HT1080 (cell line): Measurements from ENCODE around the gene TMEM59. TPM values are rescaled to one million over a fixed set of nuclear protein-coding genes. Genes with fewer than 3 reads are reported as not detected.
"Not testable (repeated sequence)": the region's sequence is repeated elsewhere in the genome, so short reads cannot be mapped to it uniquely, and the experiment has no call there.

Source experiments
- DNase-seq: peaks from one replicate; pipeline ENCODE4 v3.0.0-alpha.2; 2015; ENCODE audit warnings: low read depth
- total RNA-seq: library from RNA; depleted of rRNA; stranded (reverse); fragments of >200 nt; shearing (Covaris generic); gene quantifications from 2 replicates; pipeline ENCODE4 v1.2.3, GENCODE V29; 2014

The TMEM59 gene
- total RNA-seq, 1 experiment from 2014 or later, result 262 TPM

DNA sequence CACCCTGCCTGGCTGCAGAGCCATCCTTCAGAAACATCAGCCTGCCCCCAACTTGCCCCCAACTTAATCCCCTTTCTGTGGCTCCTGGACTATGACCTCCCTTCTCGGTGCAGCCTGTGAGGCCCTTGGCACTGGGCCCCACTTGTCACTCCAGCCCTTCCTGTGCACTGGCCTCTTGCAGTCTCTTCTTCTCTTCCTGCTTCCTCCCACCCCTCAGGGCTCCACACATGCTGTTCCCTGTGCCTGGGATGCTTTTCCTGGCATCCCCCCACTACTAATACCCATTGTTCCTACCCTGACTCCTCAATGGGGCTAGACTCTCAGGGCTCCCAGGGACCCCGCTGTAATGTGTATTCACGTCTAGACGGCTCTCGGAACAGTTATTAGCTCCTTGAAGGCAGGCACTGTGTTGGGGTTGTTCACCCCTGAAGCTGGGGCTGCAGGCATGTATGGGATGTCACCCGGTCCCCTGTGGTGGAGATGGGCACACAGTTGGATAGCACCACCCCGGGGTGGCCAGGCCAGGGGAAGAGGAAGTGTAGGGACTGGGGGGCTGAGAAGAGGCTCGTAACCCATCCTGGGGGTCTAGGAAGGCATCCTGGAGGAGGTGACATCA is 39.5 kb downstream of the TMEM59 start:
- no peak for DNase-seq

GRCh38 chr1:54012863-54013262 is 40.1 kb downstream of the TMEM59 start:
- DNase-seq, result no peak

DNA sequence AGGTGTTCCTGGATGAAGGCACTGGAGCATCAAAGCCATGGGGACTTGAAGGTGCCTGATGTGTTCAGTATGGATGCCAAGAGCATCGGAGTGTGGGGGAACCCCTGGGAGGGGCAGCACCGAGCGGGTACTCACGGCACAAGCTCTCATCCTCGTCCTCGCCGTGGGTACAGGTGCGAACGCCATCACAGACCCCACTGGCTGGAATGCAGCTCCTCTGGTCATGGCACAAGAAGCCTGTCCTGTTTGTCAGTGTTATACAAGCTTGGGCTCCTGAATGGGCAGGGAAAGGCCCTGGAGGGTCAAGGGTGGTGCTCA is 41.0 kb downstream of the TMEM59 start:
- DNase-seq, result no peak

DNA sequence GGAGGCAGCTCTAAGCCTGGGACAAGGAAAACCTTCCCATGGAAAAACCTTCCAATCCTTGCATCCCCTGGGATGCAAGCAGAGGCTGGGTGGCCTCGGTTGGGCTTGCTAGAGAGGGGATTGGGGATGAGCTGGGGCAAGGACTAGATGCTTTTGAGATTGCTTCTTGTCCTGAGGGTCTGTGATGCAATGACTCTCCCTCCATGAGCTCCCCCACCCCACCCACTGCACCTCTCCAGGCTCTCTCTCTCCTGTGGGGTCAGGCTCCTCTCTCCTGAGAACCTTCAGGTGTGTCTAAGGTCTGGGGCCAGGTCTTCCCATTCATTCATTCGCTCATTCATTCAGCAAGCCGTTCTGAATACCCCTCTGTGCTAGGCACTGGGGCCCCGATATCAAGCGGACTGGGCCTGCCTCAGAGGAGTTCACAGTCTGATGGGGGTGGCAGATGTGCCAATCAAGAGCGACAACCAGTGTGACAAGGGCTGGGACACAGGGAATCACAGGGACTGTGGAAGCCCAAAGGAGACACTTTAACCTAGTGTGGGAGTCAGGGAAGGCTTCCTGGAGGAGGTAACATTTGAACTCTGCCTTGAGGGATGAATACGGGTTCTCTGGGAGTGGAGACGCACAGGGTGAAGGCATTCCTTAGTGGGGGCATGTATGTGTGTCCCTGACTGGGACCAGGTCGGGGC is 41.5 kb downstream of the TMEM59 start:
- no peak for DNase-seq

- no peak for DNase-seq
Observed at GRCh38 chr1:54010415-54011117, 42.4 kb downstream of the TMEM59 start.

DNA sequence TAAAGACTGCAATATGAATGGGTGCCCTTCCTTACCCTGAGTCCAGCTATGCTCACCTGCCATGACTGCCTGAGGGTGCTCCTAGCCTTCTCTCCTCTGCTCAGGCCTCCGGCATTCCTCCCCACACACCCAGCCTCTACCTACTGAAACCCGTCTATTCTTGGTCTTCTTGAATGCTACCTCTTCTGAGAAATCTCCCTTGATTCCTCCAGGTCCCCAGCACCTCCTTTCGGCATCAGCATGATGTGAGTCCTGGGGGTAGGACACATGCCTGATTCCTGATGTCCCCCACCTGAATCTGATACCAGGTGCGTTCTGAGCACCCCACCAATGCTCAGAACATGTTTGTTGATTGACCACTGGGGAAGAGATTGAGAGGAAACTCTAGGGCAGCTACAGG is 43.6 kb downstream of the TMEM59 start:
- DNase-seq, result no peak

DNA sequence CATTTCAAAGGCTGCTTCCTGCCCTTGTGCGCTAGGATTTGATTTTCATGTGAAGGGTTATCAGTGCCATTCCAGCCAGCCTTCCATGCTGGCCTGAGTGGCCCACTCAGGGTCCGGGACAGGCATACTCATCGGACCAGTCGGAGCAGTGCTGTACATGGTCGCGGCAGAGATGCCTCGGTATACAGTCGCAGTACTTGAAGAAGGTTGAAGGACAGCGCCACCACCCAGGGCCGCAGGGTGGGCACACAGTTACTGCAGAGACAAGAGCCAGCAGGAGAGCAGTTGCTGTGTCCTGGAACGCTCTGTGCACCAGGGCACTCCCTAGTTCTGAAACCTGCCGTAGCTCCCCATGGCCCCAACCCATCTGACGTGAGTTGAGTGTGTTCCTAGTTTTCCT is 44.1 kb downstream of the TMEM59 start:
- no peak for DNase-seq

- DNase-seq, result no peak
Observed at GRCh38 chr1:54007613-54008012, 45.4 kb downstream of the TMEM59 start.

GRCh38 chr1:54006508-54006907 is 46.5 kb downstream of the TMEM59 start:
- no peak for DNase-seq

DNA sequence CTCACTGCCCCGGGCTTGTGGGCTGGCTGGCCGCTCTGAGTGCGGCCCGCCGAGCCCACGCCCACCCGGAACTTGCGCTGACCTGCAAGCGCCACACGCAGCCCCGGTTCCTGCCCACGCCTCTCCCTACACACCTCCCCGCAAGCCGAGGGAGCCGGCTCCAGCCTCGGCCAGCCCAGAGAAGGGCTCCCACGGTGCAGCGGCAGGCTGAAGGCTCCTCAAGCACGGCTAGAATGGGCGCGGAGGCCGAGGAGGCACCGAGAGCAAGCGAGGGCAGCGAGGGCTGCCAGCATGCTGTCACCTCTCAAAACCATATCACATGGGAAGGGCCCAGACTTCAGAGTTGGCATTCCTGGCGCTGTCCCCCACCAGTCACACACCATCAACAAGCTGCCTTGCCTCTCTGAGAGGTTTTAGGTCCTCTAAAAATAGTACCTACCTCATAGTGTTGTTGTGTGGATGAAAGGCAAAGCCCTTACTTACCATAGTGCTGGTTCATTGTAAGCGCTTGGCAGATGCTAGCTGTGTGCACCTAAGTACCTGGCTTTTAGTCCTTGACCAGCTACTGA is 48.4 kb downstream of the TMEM59 start:
- DNase-seq, result no peak

- not testable (repeated sequence) for DNase-seq
Observed at GRCh38 chr1:54003750-54004480, 49.1 kb downstream of the TMEM59 start.

GRCh38 chr1:54003249-54003646 is 49.8 kb downstream of the TMEM59 start:
- DNase-seq, result no peak

DNA sequence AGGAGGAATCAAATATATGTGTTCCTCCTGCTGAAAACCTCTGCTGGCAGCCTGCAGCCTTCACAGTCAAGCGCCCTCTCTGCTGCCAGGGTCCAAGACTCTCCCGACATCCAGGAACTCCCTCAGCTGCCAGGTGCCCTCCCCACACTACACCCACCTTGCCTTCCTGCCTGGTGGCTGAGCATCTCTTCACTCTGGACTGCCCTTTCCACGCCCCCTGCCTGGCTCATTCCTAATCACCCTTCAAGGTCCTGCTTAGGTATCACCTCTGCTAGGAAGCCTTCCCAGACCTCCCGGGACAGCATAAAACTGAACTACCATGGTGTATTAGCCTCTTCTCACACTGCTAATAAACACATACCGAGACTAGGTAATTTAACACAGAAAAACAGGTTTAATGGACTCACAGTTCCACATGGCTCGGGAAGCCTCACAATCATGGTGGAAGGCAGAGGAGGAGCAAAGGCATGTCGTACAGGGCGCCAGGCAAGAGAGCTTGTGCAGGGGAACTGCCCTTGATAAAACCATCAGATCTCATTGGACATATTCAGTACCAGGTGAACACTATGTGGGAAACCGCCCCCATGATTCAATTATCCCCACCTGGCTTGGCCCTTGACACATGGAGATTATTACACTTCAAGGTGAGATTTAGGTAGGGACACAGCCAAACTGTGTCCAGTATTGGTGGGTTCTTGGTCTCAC is 50.3 kb downstream of the TMEM59 start:
- DNase-seq, result no peak

GRCh38 chr1:54001591-54001990 is 51.4 kb downstream of the TMEM59 start:
- DNase-seq, result no peak

- DNase-seq, result no peak
Observed at GRCh38 chr1:53999920-54000319, 53.1 kb downstream of the TMEM59 start.

- DNase-seq, result no peak
Observed at GRCh38 chr1:53998223-53998622, 54.8 kb downstream of the TMEM59 start.

- no peak for DNase-seq
Observed at GRCh38 chr1:53995683-53996082, 57.3 kb downstream of the TMEM59 start.

GRCh38 chr1:53994516-53994915 is 58.5 kb downstream of the TMEM59 start:
- not testable (repeated sequence) for DNase-seq

GRCh38 chr1:53992085-53992874 is 60.7 kb downstream of the TMEM59 start:
- no peak for DNase-seq

DNA sequence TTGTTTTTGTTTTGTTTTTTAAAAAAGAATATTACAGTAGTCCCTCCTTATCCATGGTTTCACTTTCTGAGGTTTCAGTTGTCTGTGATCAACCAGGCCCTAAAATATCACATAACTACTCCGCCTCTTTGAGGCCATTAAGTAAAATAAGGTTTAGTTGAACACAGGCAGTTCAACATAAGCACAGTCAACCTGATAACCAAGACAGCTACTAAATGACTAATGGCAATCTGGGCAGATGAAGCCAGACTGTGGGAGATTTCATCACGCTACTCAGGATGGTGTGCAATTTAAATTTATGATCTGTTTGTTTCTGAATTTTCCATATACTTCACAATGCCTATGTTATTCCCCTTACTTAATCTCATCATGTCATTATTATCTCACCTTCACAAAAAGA is 65.1 kb downstream of the TMEM59 start:
- DNase-seq, result no peak
